ENCODE measurements around the gene PRLR.

The PRLR gene

GRCh38 chr5:35026280-35026840, 203.9 kb downstream of the PRLR start:
- DNase-seq (ENCODE audit: extremely low spot score): no peak
- TF ChIP-seq L3MBTL2 (conservative IDR thresholded peaks at IDR 0.05) (no peak), ZNF384 (IDR thresholded peaks at IDR 0.05) (no peak), LEF1 (IDR thresholded peaks at IDR 0.05; ENCODE audit: borderline replicate concordance) (no peak), PKNOX1 (IDR thresholded peaks at IDR 0.05) (no peak), NFRKB (IDR thresholded peaks at IDR 0.05) (no peak), HDGF (IDR thresholded peaks at IDR 0.05; ENCODE audit: borderline replicate concordance) (no peak), CTBP1 (IDR thresholded peaks at IDR 0.05; ENCODE audit: borderline replicate concordance) (no peak), BHLHE40 (IDR thresholded peaks at IDR 0.05; ENCODE audit: borderline replicate concordance) (no peak), FOXM1 (IDR thresholded peaks at IDR 0.05; ENCODE audit: borderline replicate concordance) (no peak), FOXA1 (IDR thresholded peaks at IDR 0.05) (no peak)
- POLR2A ChIA-PET: no interaction called here
- CTCF ChIA-PET: interaction anchor here (2.3 kb wide), 1 partner anchor 23 kb away, joined by 8 read pairs; no protein-coding TSS in a partner anchor

GRCh38 chr5:35024911-35025510, 205.3 kb downstream of the PRLR start:
- POLR2A ChIA-PET: no interaction called here
- CTCF ChIA-PET: no interaction called here
- DNase-seq (ENCODE audit: extremely low spot score): no peak
- no peak for TF ChIP-seq SUZ12 (IDR thresholded peaks at IDR 0.05)
- no peak for TF ChIP-seq FOXK2 (IDR thresholded peaks at IDR 0.05)
- TF ChIP-seq SP1 (IDR thresholded peaks at IDR 0.05): no peak
- TF ChIP-seq LEF1 (IDR thresholded peaks at IDR 0.05; ENCODE audit: borderline replicate concordance): no peak
- TF ChIP-seq ELF4 (IDR thresholded peaks at IDR 0.05): no peak
- no peak for TF ChIP-seq BHLHE40 (IDR thresholded peaks at IDR 0.05; ENCODE audit: borderline replicate concordance)
- no peak for TF ChIP-seq L3MBTL2 (conservative IDR thresholded peaks at IDR 0.05)
- TF ChIP-seq HDGF (IDR thresholded peaks at IDR 0.05; ENCODE audit: borderline replicate concordance): no peak
- TF ChIP-seq TARDBP (IDR thresholded peaks at IDR 0.05): no peak

- TF ChIP-seq BHLHE40 (IDR thresholded peaks at IDR 0.05; ENCODE audit: borderline replicate concordance): no peak
- no peak for TF ChIP-seq HDGF (IDR thresholded peaks at IDR 0.05; ENCODE audit: borderline replicate concordance)
- TF ChIP-seq CTBP1 (IDR thresholded peaks at IDR 0.05; ENCODE audit: borderline replicate concordance): no peak
- no peak for TF ChIP-seq SP1 (IDR thresholded peaks at IDR 0.05)
- TF ChIP-seq TARDBP (IDR thresholded peaks at IDR 0.05): no peak
- POLR2A ChIA-PET: no interaction called here
- DNase-seq (ENCODE audit: extremely low spot score): no peak
- CTCF ChIA-PET: no interaction called here
Measured at GRCh38 chr5:35023391-35024178, 206.7 kb downstream of the PRLR start.

- POLR2A ChIA-PET: no interaction called here
Measured at GRCh38 chr5:35016174-35017051, 213.9 kb downstream of the PRLR start.

GRCh38 chr5:35015063-35015462, 215.2 kb downstream of the PRLR start:
- CTCF ChIA-PET: interaction anchor here (1.2 kb wide), 1 partner anchor 21 kb away, joined by 7 read pairs; no protein-coding TSS in a partner anchor
- no peak for TF ChIP-seq FOXA1 (IDR thresholded peaks at IDR 0.05)
- no peak for TF ChIP-seq PKNOX1 (IDR thresholded peaks at IDR 0.05)
- TF ChIP-seq FOXM1 (IDR thresholded peaks at IDR 0.05; ENCODE audit: borderline replicate concordance): no peak
- no peak for TF ChIP-seq ARNT (IDR thresholded peaks at IDR 0.05)
- TF ChIP-seq HDGF (IDR thresholded peaks at IDR 0.05; ENCODE audit: borderline replicate concordance): no peak
- TF ChIP-seq SUZ12 (IDR thresholded peaks at IDR 0.05): no peak
- TF ChIP-seq TARDBP (IDR thresholded peaks at IDR 0.05): no peak
- no peak for TF ChIP-seq CTBP1 (IDR thresholded peaks at IDR 0.05; ENCODE audit: borderline replicate concordance)
- TF ChIP-seq LEF1 (IDR thresholded peaks at IDR 0.05; ENCODE audit: borderline replicate concordance): no peak
- no peak for TF ChIP-seq SP1 (IDR thresholded peaks at IDR 0.05)
- TF ChIP-seq ELF4 (IDR thresholded peaks at IDR 0.05): no peak
- TF ChIP-seq ZNF384 (IDR thresholded peaks at IDR 0.05): no peak
- no peak for TF ChIP-seq NFRKB (IDR thresholded peaks at IDR 0.05)
- TF ChIP-seq FOXK2 (IDR thresholded peaks at IDR 0.05): no peak
- no peak for TF ChIP-seq L3MBTL2 (conservative IDR thresholded peaks at IDR 0.05)
- TF ChIP-seq BHLHE40 (IDR thresholded peaks at IDR 0.05; ENCODE audit: borderline replicate concordance): no peak
- DNase-seq (ENCODE audit: extremely low spot score): no peak
- POLR2A ChIA-PET: no interaction called here

More at GRCh38 chr5:35016174-35017051, 213.9 kb downstream of the PRLR start:
- DNase-seq (ENCODE audit: extremely low spot score): no peak
- CTCF ChIA-PET: interaction anchor here (0.9 kb wide), 1 partner anchor 13 kb away, joined by 4 read pairs; no protein-coding TSS in a partner anchor
- TF ChIP-seq BHLHE40 (IDR thresholded peaks at IDR 0.05; ENCODE audit: borderline replicate concordance) (no peak), ZNF384 (IDR thresholded peaks at IDR 0.05) (no peak), FOXA1 (IDR thresholded peaks at IDR 0.05) (no peak), SUZ12 (IDR thresholded peaks at IDR 0.05) (no peak), SP1 (IDR thresholded peaks at IDR 0.05) (no peak), HDGF (IDR thresholded peaks at IDR 0.05; ENCODE audit: borderline replicate concordance) (no peak), FOXM1 (IDR thresholded peaks at IDR 0.05; ENCODE audit: borderline replicate concordance) (no peak), TARDBP (IDR thresholded peaks at IDR 0.05) (no peak), ELF4 (IDR thresholded peaks at IDR 0.05) (no peak), NFRKB (IDR thresholded peaks at IDR 0.05) (no peak), CTBP1 (IDR thresholded peaks at IDR 0.05; ENCODE audit: borderline replicate concordance) (no peak), ARNT (IDR thresholded peaks at IDR 0.05) (no peak), FOXK2 (IDR thresholded peaks at IDR 0.05) (no peak), LEF1 (IDR thresholded peaks at IDR 0.05; ENCODE audit: borderline replicate concordance) (no peak), PKNOX1 (IDR thresholded peaks at IDR 0.05) (no peak), L3MBTL2 (conservative IDR thresholded peaks at IDR 0.05) (no peak)
